WTC11 (cell line): Measurements from ENCODE around the gene RPS6KA2.

ENCODE experiments used
- ARID4B ChIP-seq: sonication (generic); formaldehyde crosslinking; IDR thresholded peaks from 2 replicates; pipeline ENCODE4 v1.8.0; 2023; ENCODE audit warnings: missing genetic modification reagents, mild to moderate bottlenecking, borderline replicate concordance
- CREM ChIP-seq: sonication (generic); formaldehyde crosslinking; IDR thresholded peaks from 2 replicates; pipeline ENCODE4 v1.8.1; 2022; ENCODE audit warnings: mild to moderate bottlenecking, missing genetic modification reagents, moderate library complexity
- CTCF ChIP-seq: fragments of 200-600 bp; IDR thresholded peaks from 2 replicates; pipeline ENCODE4 v1.8.0; 2022; ENCODE audit warnings: antibody characterized with exemption
- HMGA2 ChIP-seq: fragments of 250-450 bp; sonication (Bioruptor Pico); IDR thresholded peaks from 2 replicates; pipeline ENCODE4 v1.4.0; 2021; ENCODE audit warnings: mild to moderate bottlenecking, moderate library complexity
- JUN ChIP-seq: sonication (generic); formaldehyde crosslinking; IDR thresholded peaks from 2 replicates; pipeline ENCODE4 v1.8.0; 2023; ENCODE audit warnings: mild to moderate bottlenecking, missing genetic modification reagents
- MYBL2 ChIP-seq: sonication (generic); formaldehyde crosslinking; IDR thresholded peaks from 2 replicates; pipeline ENCODE4 v1.8.1; 2023; ENCODE audit warnings: mild to moderate bottlenecking, moderate library complexity, missing genetic modification reagents
- NFE2L1 ChIP-seq: sonication (generic); formaldehyde crosslinking; IDR thresholded peaks from 2 replicates; pipeline ENCODE4 v1.8.1; 2023; ENCODE audit warnings: missing genetic modification reagents
- TCF7 ChIP-seq: sonication (generic); formaldehyde crosslinking; IDR thresholded peaks from 2 replicates; pipeline ENCODE4 v1.8.0; 2022; ENCODE audit warnings: mild to moderate bottlenecking, low read depth, missing genetic modification reagents, moderate library complexity
- TEAD4 ChIP-seq: sonication (generic); formaldehyde crosslinking; IDR thresholded peaks from 2 replicates; pipeline ENCODE4 v1.8.0; 2022; ENCODE audit warnings: mild to moderate bottlenecking, missing genetic modification reagents
- ZNF138 ChIP-seq: sonication (generic); formaldehyde crosslinking; conservative IDR thresholded peaks from 2 replicates; pipeline ENCODE4 v1.8.1; 2022; ENCODE audit warnings: mild to moderate bottlenecking, moderate library complexity, missing genetic modification reagents
- TF ChIP-seq, protein P1 (sequence below): sonication (generic); formaldehyde crosslinking; IDR thresholded peaks from 2 replicates; pipeline ENCODE4 v1.8.1; 2022; ENCODE audit warnings: mild to moderate bottlenecking, missing genetic modification reagents, moderate library complexity, borderline replicate concordance
- TF ChIP-seq, protein P2 (sequence below): sonication (generic); formaldehyde crosslinking; IDR thresholded peaks from 2 replicates; pipeline ENCODE4 v1.8.1; 2023; ENCODE audit warnings: mild to moderate bottlenecking, missing genetic modification reagents, moderate library complexity
- TF ChIP-seq, protein P3 (sequence below): sonication (generic); formaldehyde crosslinking; IDR thresholded peaks from 2 replicates; pipeline ENCODE4 v1.8.0; 2022; ENCODE audit warnings: mild to moderate bottlenecking, missing genetic modification reagents

DNA sequence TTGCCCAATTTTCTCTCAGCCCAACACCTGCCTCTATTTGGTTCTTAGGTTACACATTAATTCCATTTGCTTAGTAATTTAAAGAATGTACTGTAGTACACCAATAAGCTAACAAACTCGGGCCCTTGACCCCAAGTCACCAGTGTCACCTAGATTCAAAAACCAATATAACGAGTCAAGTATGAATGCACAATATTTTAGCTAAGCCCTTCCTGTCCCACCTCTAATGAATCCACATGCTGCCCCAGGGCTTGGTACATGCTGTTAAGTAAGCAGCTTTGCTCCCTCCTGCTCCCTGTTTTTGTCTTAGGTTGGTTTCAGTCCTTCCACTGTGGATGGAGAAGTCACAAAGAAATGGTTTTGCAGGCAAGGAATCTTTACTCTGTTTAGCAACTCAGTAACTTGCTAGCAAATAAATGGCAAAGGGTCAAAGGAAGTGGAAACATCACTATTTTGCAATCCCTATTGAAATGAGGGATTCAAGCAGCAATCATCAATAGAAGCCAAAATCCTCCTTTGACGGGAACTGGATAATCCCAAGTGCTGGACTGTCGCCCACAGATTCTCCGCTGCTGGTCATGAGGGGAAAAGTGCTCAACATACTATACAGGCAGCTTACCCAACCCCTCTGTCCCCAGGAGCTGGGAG is 239.3 kb downstream of the RPS6KA2 start:
- no peak for TF ChIP-seq CTCF
- no peak for TF ChIP-seq HMGA2 (CRISPR knock-in tag)
- TF ChIP-seq, protein P1, sequence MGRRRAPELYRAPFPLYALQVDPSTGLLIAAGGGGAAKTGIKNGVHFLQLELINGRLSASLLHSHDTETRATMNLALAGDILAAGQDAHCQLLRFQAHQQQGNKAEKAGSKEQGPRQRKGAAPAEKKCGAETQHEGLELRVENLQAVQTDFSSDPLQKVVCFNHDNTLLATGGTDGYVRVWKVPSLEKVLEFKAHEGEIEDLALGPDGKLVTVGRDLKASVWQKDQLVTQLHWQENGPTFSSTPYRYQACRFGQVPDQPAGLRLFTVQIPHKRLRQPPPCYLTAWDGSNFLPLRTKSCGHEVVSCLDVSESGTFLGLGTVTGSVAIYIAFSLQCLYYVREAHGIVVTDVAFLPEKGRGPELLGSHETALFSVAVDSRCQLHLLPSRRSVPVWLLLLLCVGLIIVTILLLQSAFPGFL (CRISPR knock-in tag) = no peak
- TF ChIP-seq, protein P2, sequence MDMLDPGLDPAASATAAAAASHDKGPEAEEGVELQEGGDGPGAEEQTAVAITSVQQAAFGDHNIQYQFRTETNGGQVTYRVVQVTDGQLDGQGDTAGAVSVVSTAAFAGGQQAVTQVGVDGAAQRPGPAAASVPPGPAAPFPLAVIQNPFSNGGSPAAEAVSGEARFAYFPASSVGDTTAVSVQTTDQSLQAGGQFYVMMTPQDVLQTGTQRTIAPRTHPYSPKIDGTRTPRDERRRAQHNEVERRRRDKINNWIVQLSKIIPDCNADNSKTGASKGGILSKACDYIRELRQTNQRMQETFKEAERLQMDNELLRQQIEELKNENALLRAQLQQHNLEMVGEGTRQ (CRISPR knock-in tag) = no peak
- TF ChIP-seq ZNF138 (CRISPR knock-in tag) = no peak
- TF ChIP-seq NFE2L1 (CRISPR knock-in tag) = no peak
- TF ChIP-seq JUN = no peak
- no peak for TF ChIP-seq CREM (CRISPR knock-in tag)
- no peak for TF ChIP-seq MYBL2 (CRISPR knock-in tag)
- TF ChIP-seq ARID4B (CRISPR knock-in tag) = no peak
- TF ChIP-seq, protein P3, sequence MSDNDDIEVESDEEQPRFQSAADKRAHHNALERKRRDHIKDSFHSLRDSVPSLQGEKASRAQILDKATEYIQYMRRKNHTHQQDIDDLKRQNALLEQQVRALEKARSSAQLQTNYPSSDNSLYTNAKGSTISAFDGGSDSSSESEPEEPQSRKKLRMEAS (CRISPR knock-in tag) = no peak
- no peak for TF ChIP-seq TCF7 (CRISPR knock-in tag)
- TF ChIP-seq TEAD4 (CRISPR knock-in tag) = no peak
